GM19395 (cell line): ENCODE results near the gene IRF2.

Experiments
- ATAC-seq: cut with Tn5 transposase; IDR thresholded peaks from one replicate; pipeline ENCODE4 v1.9.1; 2021; ENCODE audit warnings: mild to moderate bottlenecking, moderate library complexity; ENCODE audit not compliant: unreplicated experiment

The IRF2 gene

GRCh38 chr4:184451726-184452125 lies 22.6 kb downstream of the IRF2 start:
- no peak for ATAC-seq

- no peak for ATAC-seq
These were observed 23.4 kb downstream of the IRF2 start for GRCh38 chr4:184450743-184451535.

GRCh38 chr4:184450045-184450444 lies 24.3 kb downstream of the IRF2 start:
- no peak for ATAC-seq

GRCh38 chr4:184448821-184449220 lies 25.5 kb downstream of the IRF2 start:
- peak; percentile 57 for ATAC-seq

GRCh38 chr4:184448141-184448540 lies 26.2 kb downstream of the IRF2 start:
- no peak for ATAC-seq

GRCh38 chr4:184447664-184448063 lies 26.7 kb downstream of the IRF2 start:
- ATAC-seq = no peak

- ATAC-seq = no peak
These were observed 28.2 kb downstream of the IRF2 start for GRCh38 chr4:184446132-184446658.

GRCh38 chr4:184444953-184445309 lies 29.4 kb downstream of the IRF2 start:
- peak; percentile 55 for ATAC-seq

GRCh38 chr4:184444215-184444952 lies 30.0 kb downstream of the IRF2 start:
- ATAC-seq = no peak

GRCh38 chr4:184443318-184443717 lies 31.0 kb downstream of the IRF2 start:
- ATAC-seq = no peak

- ATAC-seq = no peak
These were observed 32.1 kb downstream of the IRF2 start for GRCh38 chr4:184442314-184442635.

- no peak for ATAC-seq
These were observed 32.7 kb downstream of the IRF2 start for GRCh38 chr4:184441461-184442313.

GRCh38 chr4:184440595-184441358 lies 33.6 kb downstream of the IRF2 start:
- no peak for ATAC-seq

GRCh38 chr4:184439856-184440594 lies 34.3 kb downstream of the IRF2 start:
- no peak for ATAC-seq

- no peak for ATAC-seq
These were observed 35.0 kb downstream of the IRF2 start for GRCh38 chr4:184439386-184439785.

GRCh38 chr4:184438375-184438774 lies 36.0 kb downstream of the IRF2 start:
- ATAC-seq = peak; percentile 44

- peak; percentile 68 for ATAC-seq
These were observed 36.6 kb downstream of the IRF2 start for GRCh38 chr4:184437565-184438265.

GRCh38 chr4:184434501-184435066 lies 39.8 kb downstream of the IRF2 start:
- no peak for ATAC-seq

- ATAC-seq = no peak
These were observed 40.3 kb downstream of the IRF2 start for GRCh38 chr4:184434021-184434420.
